H9 (cell line): Measurements from ENCODE around the gene GLRA3. TPM values are rescaled to one million over a fixed set of nuclear protein-coding genes. Genes with fewer than 3 reads are reported as not detected.

Experiments
- DNase-seq: peaks from one replicate; pipeline ENCODE4 v3.0.0-alpha.2; 2017
- H2AFZ ChIP-seq: one replicate; pipeline ENCODE4 v1.6.1; 2013; ENCODE audit warnings: mild to moderate bottlenecking, low read length, control low read depth, moderate library complexity
- H2AK5ac ChIP-seq: 2 replicates; pipeline ENCODE4 v1.6.1; 2013; ENCODE audit warnings: low read length, control low read depth, mixed read lengths; ENCODE audit not compliant: insufficient read length
- H2BK120ac ChIP-seq: one replicate; pipeline ENCODE4 v1.6.1; 2013; ENCODE audit warnings: low read depth, mild to moderate bottlenecking, low read length, control low read depth, inconsistent platforms; ENCODE audit not compliant: poor library complexity, severe bottlenecking
- H2BK12ac ChIP-seq: 2 replicates; pipeline ENCODE4 v1.6.1; 2013; ENCODE audit warnings: low read length, control low read depth, mixed read lengths, low read depth; ENCODE audit not compliant: insufficient read length
- H2BK15ac ChIP-seq: 2 replicates; pipeline ENCODE4 v1.6.1; 2013; ENCODE audit warnings: low read depth, low read length, control low read depth
- H2BK20ac ChIP-seq: one replicate; pipeline ENCODE4 v1.6.1; 2013; ENCODE audit warnings: low read depth, mild to moderate bottlenecking, low read length, control low read depth, inconsistent platforms; ENCODE audit not compliant: poor library complexity, severe bottlenecking
- H2BK5ac ChIP-seq: 2 replicates; pipeline ENCODE4 v1.6.1; 2013; ENCODE audit warnings: low read length, control low read depth, mixed read lengths; ENCODE audit not compliant: insufficient read length
- H3K14ac ChIP-seq: 2 replicates; pipeline ENCODE4 v1.6.1; 2013; ENCODE audit warnings: low read length, control low read depth; ENCODE audit not compliant: insufficient read depth
- H3K18ac ChIP-seq: 2 replicates; pipeline ENCODE4 v1.6.1; 2013; ENCODE audit warnings: low read depth, mild to moderate bottlenecking, mixed read lengths, low read length, control low read depth; ENCODE audit not compliant: insufficient read length
- H3K23ac ChIP-seq: 2 replicates; pipeline ENCODE4 v1.6.1; 2013; ENCODE audit warnings: low read length, control low read depth, mixed read lengths, low read depth; ENCODE audit not compliant: insufficient read length
- H3K23me2 ChIP-seq: 2 replicates; pipeline ENCODE4 v1.6.1; 2013; ENCODE audit warnings: low read depth, mild to moderate bottlenecking, mixed read lengths, low read length, control low read depth; ENCODE audit not compliant: insufficient read length, poor library complexity, severe bottlenecking
- H3K27ac ChIP-seq: 2 replicates; pipeline ENCODE4 v1.5.1; 2013; ENCODE audit warnings: low read length, control low read depth, mixed read lengths, low read depth; ENCODE audit not compliant: insufficient read length
- H3K27me3 ChIP-seq: 2 replicates; pipeline ENCODE4 v1.6.1; 2013; ENCODE audit warnings: low read length, control low read depth, inconsistent platforms; ENCODE audit not compliant: insufficient read depth
- H3K4ac ChIP-seq: 2 replicates; pipeline ENCODE4 v1.6.1; 2013; ENCODE audit warnings: low read depth, mild to moderate bottlenecking, control low read depth, inconsistent platforms, low read length, moderate library complexity
- H3K4me1 ChIP-seq: 2 replicates; pipeline ENCODE4 v1.6.1; 2013; ENCODE audit warnings: low read length, control low read depth, inconsistent platforms; ENCODE audit not compliant: insufficient read depth
- H3K4me2 ChIP-seq: 2 replicates; pipeline ENCODE4 v1.6.1; 2013; ENCODE audit warnings: low read length, control low read depth, mixed read lengths; ENCODE audit not compliant: insufficient read length, insufficient read depth
- H3K56ac ChIP-seq: 2 replicates; pipeline ENCODE4 v1.6.1; 2013; ENCODE audit warnings: low read depth, mild to moderate bottlenecking, mixed read lengths, low read length, control low read depth; ENCODE audit not compliant: insufficient read length
- H3K79me1 ChIP-seq: 2 replicates; pipeline ENCODE4 v1.6.1; 2013; ENCODE audit warnings: low read depth, mild to moderate bottlenecking, moderate library complexity, low read length, control low read depth, inconsistent platforms; ENCODE audit not compliant: insufficient read depth, poor library complexity, severe bottlenecking
- H3K79me2 ChIP-seq: 2 replicates; pipeline ENCODE4 v1.6.1; 2013; ENCODE audit warnings: low read length, control low read depth, inconsistent platforms; ENCODE audit not compliant: insufficient read depth
- H3K9ac ChIP-seq: 2 replicates; pipeline ENCODE4 v1.6.1; 2013; ENCODE audit warnings: low read length, control low read depth, mixed read lengths; ENCODE audit not compliant: insufficient read length; ENCODE audit errors: extremely low read depth
- H3K9me3 ChIP-seq: one replicate; pipeline ENCODE4 v1.6.1; 2013; ENCODE audit warnings: low read depth, low read length, inconsistent platforms; ENCODE audit not compliant: control insufficient read depth
- H3T11ph ChIP-seq: one replicate; pipeline ENCODE4 v1.6.1; 2013; ENCODE audit warnings: mild to moderate bottlenecking, low read length, control low read depth, inconsistent platforms
- H4K20me1 ChIP-seq: one replicate; pipeline ENCODE4 v1.6.1; 2013; ENCODE audit not compliant: control insufficient read depth, insufficient read length, insufficient read depth
- H4K5ac ChIP-seq: 2 replicates; pipeline ENCODE4 v1.6.1; 2013; ENCODE audit warnings: low read depth, mild to moderate bottlenecking, mixed read lengths, low read length, control low read depth; ENCODE audit not compliant: insufficient read length
- H4K8ac ChIP-seq: replicated peaks from 2 replicates; pipeline ENCODE4 v1.6.1; 2013; ENCODE audit warnings: low read length, control low read depth, mixed read lengths, low read depth; ENCODE audit not compliant: insufficient read length
- H4K91ac ChIP-seq: 2 replicates; pipeline ENCODE4 v1.6.1; 2013; ENCODE audit warnings: low read depth, mild to moderate bottlenecking, moderate library complexity, mixed read lengths, low read length, control low read depth; ENCODE audit not compliant: insufficient read length
- H3K27ac Mint-ChIP-seq, 3 experiments: 2 replicates in 2 of 3; 3 replicates in 1 of 3; pipeline ENCODE4 v1.8.0; 2020 to 2021; ENCODE audit warnings: mixed read lengths in 3 of 3, mild to moderate bottlenecking in 1 of 3, moderate library complexity in 1 of 3
- H3K27me3 Mint-ChIP-seq: 2 replicates; pipeline ENCODE4 v1.8.0; 2021; ENCODE audit warnings: low read depth, mild to moderate bottlenecking, moderate library complexity, mixed read lengths
- H3K36me3 Mint-ChIP-seq, 3 experiments: 2 replicates in 2 of 3; 3 replicates in 1 of 3; pipeline ENCODE4 v1.8.0; 2020 to 2021; ENCODE audit warnings: low read depth in 3 of 3, mixed read lengths in 3 of 3; ENCODE audit not compliant: insufficient read depth in 1 of 3
- H3K4me1 Mint-ChIP-seq, 2 experiments: 2 replicates each; pipeline ENCODE4 v1.8.0; 2020; ENCODE audit warnings: mixed read lengths in 2 of 2
- H3K4me3 Mint-ChIP-seq, 2 experiments: 2 replicates in 1 of 2; 3 replicates in 1 of 2; pipeline ENCODE4 v1.8.0; 2020 to 2021; ENCODE audit warnings: mild to moderate bottlenecking in 2 of 2, mixed read lengths in 2 of 2, moderate library complexity in 1 of 2
- H3K9me3 Mint-ChIP-seq, 2 experiments: 2 replicates in 1 of 2; 3 replicates in 1 of 2; pipeline ENCODE4 v1.8.0; 2020; ENCODE audit warnings: mild to moderate bottlenecking in 2 of 2, mixed read lengths in 2 of 2, moderate library complexity in 1 of 2
- CTCF ChIP-seq: fragments of 200-600 bp; sonication (generic); conservative IDR thresholded peaks from 3 replicates; pipeline ENCODE4 v1.8.0; 2021; ENCODE audit warnings: antibody characterized with exemption, mild to moderate bottlenecking
- WGBS: extraction: QIAGEN DNeasy Blood & Tissue Kit; methylation state at CpG from one replicate; pipeline ENCODE4 v1.1.7; 2013; ENCODE audit warnings: missing lambda C conversion rate, low lambda C conversion rate, mixed read lengths; ENCODE audit not compliant: insufficient read length; ENCODE audit errors: extremely low coverage; 5-methylcytosine and 5-hydroxymethylcytosine counted together
- total RNA-seq: library from RNA; stranded (reverse); gene quantifications from 2 replicates; pipeline ENCODE4 v1.2.1, GENCODE V29; 2021

The GLRA3 gene
- total RNA-seq, 1 experiment from 2014 or later, result 0.09 TPM

- peaks cover 4 to 5% of the 10 kb centered on the region in 2 experiments; a peak in 2 of 4 replicates for H3K4me1 Mint-ChIP-seq
- no peak for TF ChIP-seq CTCF
- peaks cover 19 to 23% of the 10 kb centered on the region in 2 experiments for H3K9me3 Mint-ChIP-seq
- H3K27ac ChIP-seq, result no peak overlapping the region
- no peak overlapping the region for H3K9ac ChIP-seq
- no peak overlapping the region for H3T11ph ChIP-seq
- H3K36me3 Mint-ChIP-seq, result peaks cover 10 to 24% (median 16%) of the 10 kb centered on the region in 3 experiments
- H3K79me2 ChIP-seq, result no peaks in the 10 kb centered on the region
- H3K4me2 ChIP-seq, result no peak overlapping the region
- no peaks in the 10 kb centered on the region for H3K27me3 Mint-ChIP-seq
- DNase-seq, result no peak
- H4K8ac ChIP-seq, result no peak overlapping the region
- H3K23me2 ChIP-seq, result no peaks in the 10 kb centered on the region
- H2BK20ac ChIP-seq, result no peak overlapping the region
- H3K23ac ChIP-seq, result no peak overlapping the region
- H2BK120ac ChIP-seq, result no peak overlapping the region
- no peak overlapping the region for H3K4me3 Mint-ChIP-seq
- no CpG with 5 or more reads among the region's 1 CpG for whole genome bisulfite sequencing
- no peak overlapping the region for H2BK15ac ChIP-seq
- H3K56ac ChIP-seq, result no peak overlapping the region
- no peak overlapping the region for H4K91ac ChIP-seq
- no peaks in the 10 kb centered on the region for H3K79me1 ChIP-seq
- no peak overlapping the region for H2BK5ac ChIP-seq
- no peak overlapping the region for H4K5ac ChIP-seq
- no peak overlapping the region for H3K27ac Mint-ChIP-seq
- H2AFZ ChIP-seq, result no peak overlapping the region
- H3K4ac ChIP-seq, result no peak overlapping the region
- peaks cover 7% of the 10 kb centered on the region for H3K9me3 ChIP-seq
- H4K20me1 ChIP-seq, result no peaks in the 10 kb centered on the region
- no peak overlapping the region for H3K18ac ChIP-seq
- H3K4me1 ChIP-seq, result no peaks in the 10 kb centered on the region
- no peak overlapping the region for H2BK12ac ChIP-seq
- no peak overlapping the region for H3K14ac ChIP-seq
- no peaks in the 10 kb centered on the region for H3K27me3 ChIP-seq
- H2AK5ac ChIP-seq, result no peak overlapping the region
Measured at GRCh38 chr4:174613979-174614378, 215.1 kb downstream of the GLRA3 start.
